ENCODE data around the gene DENND4A. TPM values are rescaled to one million over a fixed set of nuclear protein-coding genes. Genes with fewer than 3 reads are reported as not detected.

The DENND4A gene
- total RNA-seq, 1 donor from 2014 or later: 23.7 TPM

DNA sequence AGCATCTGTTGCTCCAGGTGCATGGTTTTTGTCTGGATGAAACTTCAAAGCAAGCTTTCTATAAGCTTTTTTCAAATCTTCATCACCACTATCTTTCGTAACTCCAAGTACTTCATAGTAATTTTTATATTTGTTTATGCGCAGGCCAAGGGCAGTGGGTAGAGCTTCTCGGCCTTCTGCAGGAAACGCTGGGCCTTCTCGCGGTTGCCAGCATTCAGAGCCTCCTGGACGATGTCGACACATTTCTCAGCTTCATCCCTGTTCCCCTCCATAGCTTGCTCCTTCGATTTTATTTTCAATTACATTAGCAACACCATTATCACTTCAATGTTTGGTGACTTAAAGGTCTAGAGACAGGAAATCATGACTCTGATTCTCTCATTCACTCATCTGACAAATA lies 20.2 kb downstream of the DENND4A start:
- peaks cover 3% of the 10 kb centered on the region for H3K9me3 Mint-ChIP-seq (ENCODE audit: unreplicated experiment)
- no peak for DNase-seq
- H3K4me1 Mint-ChIP-seq (ENCODE audit: low read depth, unreplicated experiment): peaks cover 11% of the 10 kb centered on the region
- H3K36me3 Mint-ChIP-seq (ENCODE audit: unreplicated experiment): no peaks in the 10 kb centered on the region
- H3K4me3 Mint-ChIP-seq (ENCODE audit: unreplicated experiment): no peak overlapping the region
- no peak overlapping the region for H3K27ac Mint-ChIP-seq (ENCODE audit: unreplicated experiment)
- TF ChIP-seq, protein P1, sequence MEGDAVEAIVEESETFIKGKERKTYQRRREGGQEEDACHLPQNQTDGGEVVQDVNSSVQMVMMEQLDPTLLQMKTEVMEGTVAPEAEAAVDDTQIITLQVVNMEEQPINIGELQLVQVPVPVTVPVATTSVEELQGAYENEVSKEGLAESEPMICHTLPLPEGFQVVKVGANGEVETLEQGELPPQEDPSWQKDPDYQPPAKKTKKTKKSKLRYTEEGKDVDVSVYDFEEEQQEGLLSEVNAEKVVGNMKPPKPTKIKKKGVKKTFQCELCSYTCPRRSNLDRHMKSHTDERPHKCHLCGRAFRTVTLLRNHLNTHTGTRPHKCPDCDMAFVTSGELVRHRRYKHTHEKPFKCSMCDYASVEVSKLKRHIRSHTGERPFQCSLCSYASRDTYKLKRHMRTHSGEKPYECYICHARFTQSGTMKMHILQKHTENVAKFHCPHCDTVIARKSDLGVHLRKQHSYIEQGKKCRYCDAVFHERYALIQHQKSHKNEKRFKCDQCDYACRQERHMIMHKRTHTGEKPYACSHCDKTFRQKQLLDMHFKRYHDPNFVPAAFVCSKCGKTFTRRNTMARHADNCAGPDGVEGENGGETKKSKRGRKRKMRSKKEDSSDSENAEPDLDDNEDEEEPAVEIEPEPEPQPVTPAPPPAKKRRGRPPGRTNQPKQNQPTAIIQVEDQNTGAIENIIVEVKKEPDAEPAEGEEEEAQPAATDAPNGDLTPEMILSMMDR (IDR thresholded peaks at IDR 0.05; ENCODE audit: partially characterized antibody, unreplicated experiment): no peak
- H3K27me3 Mint-ChIP-seq (ENCODE audit: unreplicated experiment): no peaks in the 10 kb centered on the region

DNA sequence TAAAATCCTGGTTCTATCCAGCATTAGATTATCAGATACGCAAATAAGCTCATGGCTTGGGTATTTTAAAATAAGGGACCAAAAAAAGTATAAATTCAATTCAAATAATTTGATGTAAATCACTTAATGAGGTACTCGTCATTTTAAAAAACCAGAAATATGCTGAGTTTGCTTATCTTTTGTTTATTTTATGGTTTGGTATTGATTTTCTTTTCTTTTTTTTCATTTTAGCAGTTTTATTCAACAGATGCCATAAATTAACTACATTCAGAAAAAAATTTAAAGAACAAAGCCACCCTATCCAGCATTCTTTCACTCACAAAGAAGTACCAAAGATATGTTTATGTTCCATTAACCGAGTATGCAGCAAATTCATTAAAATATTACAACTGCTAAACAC lies 22.6 kb downstream of the DENND4A start:
- TF ChIP-seq, protein P1 (IDR thresholded peaks at IDR 0.05; ENCODE audit: partially characterized antibody, unreplicated experiment): no peak
- Mint-ChIP-seq H3K4me3 (ENCODE audit: unreplicated experiment) (no peak overlapping the region), H3K36me3 (ENCODE audit: unreplicated experiment) (no peaks in the 10 kb centered on the region)

GRCh38 chr15:65767895-65768294 lies 24.2 kb downstream of the DENND4A start:
- no peak for DNase-seq
- no peaks in the 10 kb centered on the region for H3K9me3 Mint-ChIP-seq (ENCODE audit: unreplicated experiment)
- no peaks in the 10 kb centered on the region for H3K36me3 Mint-ChIP-seq (ENCODE audit: unreplicated experiment)
- TF ChIP-seq, protein P1 (IDR thresholded peaks at IDR 0.05; ENCODE audit: partially characterized antibody, unreplicated experiment): no peak
- no peak overlapping the region for H3K4me3 Mint-ChIP-seq (ENCODE audit: unreplicated experiment)
- no peaks in the 10 kb centered on the region for H3K27me3 Mint-ChIP-seq (ENCODE audit: unreplicated experiment)
- peaks cover 16% of the 10 kb centered on the region for H3K4me1 Mint-ChIP-seq (ENCODE audit: low read depth, unreplicated experiment)
- no peak overlapping the region for H3K27ac Mint-ChIP-seq (ENCODE audit: unreplicated experiment)

More for the DNA sequence above, 22.6 kb downstream of the DENND4A start:
- Mint-ChIP-seq H3K4me1 (ENCODE audit: low read depth, unreplicated experiment) (peaks cover 16% of the 10 kb centered on the region), H3K27ac (ENCODE audit: unreplicated experiment) (no peak overlapping the region), H3K9me3 (ENCODE audit: unreplicated experiment) (peaks cover 3% of the 10 kb centered on the region), H3K27me3 (ENCODE audit: unreplicated experiment) (no peaks in the 10 kb centered on the region)
- DNase-seq: no peak

- Mint-ChIP-seq H3K27ac (ENCODE audit: unreplicated experiment) (no peak overlapping the region), H3K4me3 (ENCODE audit: unreplicated experiment) (no peak overlapping the region), H3K9me3 (ENCODE audit: unreplicated experiment) (no peaks in the 10 kb centered on the region), H3K36me3 (ENCODE audit: unreplicated experiment) (no peaks in the 10 kb centered on the region), H3K4me1 (ENCODE audit: low read depth, unreplicated experiment) (peaks cover 16% of the 10 kb centered on the region), H3K27me3 (ENCODE audit: unreplicated experiment) (no peaks in the 10 kb centered on the region)
- TF ChIP-seq, protein P1 (IDR thresholded peaks at IDR 0.05; ENCODE audit: partially characterized antibody, unreplicated experiment): no peak
- DNase-seq: no peak
Observed at GRCh38 chr15:65767264-65767595, 24.9 kb downstream of the DENND4A start.

GRCh38 chr15:65766422-65767263 lies 25.4 kb downstream of the DENND4A start:
- DNase-seq: no peak
- Mint-ChIP-seq H3K27me3 (ENCODE audit: unreplicated experiment) (no peaks in the 10 kb centered on the region), H3K36me3 (ENCODE audit: unreplicated experiment) (no peaks in the 10 kb centered on the region), H3K4me3 (ENCODE audit: unreplicated experiment) (no peak overlapping the region), H3K27ac (ENCODE audit: unreplicated experiment) (no peak overlapping the region), H3K9me3 (ENCODE audit: unreplicated experiment) (no peaks in the 10 kb centered on the region), H3K4me1 (ENCODE audit: low read depth, unreplicated experiment) (peaks cover 12% of the 10 kb centered on the region)
- TF ChIP-seq, protein P1 (IDR thresholded peaks at IDR 0.05; ENCODE audit: partially characterized antibody, unreplicated experiment): no peak
